Gastrocnemius medialis (tissue), 4 donors: ENCODE data around the gene ZNF536.

Experiments used
- CTCF ChIP-seq, 5 experiments: fragments of 450-650 bp in 3 of 5; fragments of 200-600 bp in 2 of 5; sonication (generic) in 2 of 5; IDR thresholded peaks in 4 of 5; conservative IDR thresholded peaks in 1 of 5; 1 replicate in 4 of 5; 2 replicates in 1 of 5; pipeline ENCODE4 v1.5.1; 2016 to 2019; ENCODE audit warnings: antibody characterized with exemption in 5 of 5, mild to moderate bottlenecking in 3 of 5, moderate library complexity in 3 of 5
- POLR2A ChIP-seq, 2 donors: fragments of 450-650 bp; IDR thresholded peaks; one replicate each; pipeline ENCODE4 v1.6.1; 2017; ENCODE audit warnings: antibody characterized with exemption in 2 of 2, mild to moderate bottlenecking in 2 of 2, moderate library complexity in 2 of 2

DNA sequence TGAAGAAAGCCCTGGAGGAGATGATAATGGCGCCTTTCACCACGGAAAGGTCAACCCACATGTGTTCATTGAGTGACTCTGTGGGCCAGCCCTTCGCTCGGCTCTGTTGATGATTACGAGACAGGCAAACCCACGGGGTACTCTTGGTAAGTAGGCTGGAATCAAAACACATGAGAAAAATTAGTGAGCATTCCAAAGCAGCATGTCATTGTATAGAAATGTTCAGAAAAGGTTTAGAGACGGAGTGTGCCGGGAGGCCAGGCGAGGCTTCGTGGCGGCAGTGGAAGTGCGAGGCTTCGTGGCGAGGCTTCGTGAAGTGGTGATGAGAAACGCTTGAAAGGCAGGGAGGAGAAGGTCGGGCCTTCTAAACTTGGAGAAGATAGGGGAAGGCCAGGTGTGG, 144.3 kb downstream of the ZNF536 start:
- TF ChIP-seq CTCF (IDR thresholded peaks at IDR 0.05 in 4 of 5, conservative IDR thresholded peaks at IDR 0.05 in 1 of 5) (no peak), POLR2A (IDR thresholded peaks at IDR 0.05) (no peak)
